Natural killer cell treated with Interleukin-12 subunit alpha and Interleukin-12 subunit beta and Interleukin-15 and Interleukin-18, amount 100 ng/mL, for 72 hours (primary cell): Measurements from ENCODE around the gene ANKRD29. TPM values are rescaled to one million over a fixed set of nuclear protein-coding genes. Genes with fewer than 3 reads are reported as not detected.
"Not testable (repeated sequence)": the region's sequence is repeated elsewhere in the genome, so short reads cannot be mapped to it uniquely, and the experiment has no call there.

Experiments
- ATAC-seq, 2 donors: fragments of 150-1000 bp; cut with Tn5 transposase in 1 of 2; sonication (Bioruptor Pico), chemical (Tn5 transposase) in 1 of 2; 2 replicates each; pipeline ENCODE4 v1.10.0; 2021
- DNase-seq: peaks from one replicate; pipeline ENCODE4 v3.0.0; 2022; ENCODE audit warnings: low spot score
- H3K27ac Mint-ChIP-seq, 2 donors: 1 replicate in 1 of 2; 2 replicates in 1 of 2; pipeline ENCODE4 v1.8.0; 2022; ENCODE audit warnings: mixed read lengths in 2 of 2, mild to moderate bottlenecking in 1 of 2, moderate library complexity in 1 of 2
- H3K27me3 Mint-ChIP-seq, 2 donors: 1 replicate in 1 of 2; 2 replicates in 1 of 2; pipeline ENCODE4 v1.8.0; 2022; ENCODE audit warnings: mixed read lengths in 2 of 2
- H3K36me3 Mint-ChIP-seq: one replicate; pipeline ENCODE4 v1.8.0; 2022; ENCODE audit warnings: mixed read lengths
- H3K4me1 Mint-ChIP-seq, 2 donors: 1 replicate in 1 of 2; 2 replicates in 1 of 2; pipeline ENCODE4 v1.8.0; 2022; ENCODE audit warnings: low read depth in 2 of 2, mixed read lengths in 2 of 2, mild to moderate bottlenecking in 1 of 2
- H3K4me3 Mint-ChIP-seq: one replicate; pipeline ENCODE4 v1.8.0; 2022; ENCODE audit warnings: mixed read lengths
- H3K9me3 Mint-ChIP-seq: 2 replicates; pipeline ENCODE4 v1.8.0; 2022; ENCODE audit warnings: mixed read lengths
- total RNA-seq, 2 donors: library from RNA; stranded (reverse); gene quantifications; one replicate each; pipeline ENCODE4 v1.2.3, GENCODE V29; 2022

Gene ANKRD29
- total RNA-seq, 2 donors from 2014 or later, result not detected

DNA sequence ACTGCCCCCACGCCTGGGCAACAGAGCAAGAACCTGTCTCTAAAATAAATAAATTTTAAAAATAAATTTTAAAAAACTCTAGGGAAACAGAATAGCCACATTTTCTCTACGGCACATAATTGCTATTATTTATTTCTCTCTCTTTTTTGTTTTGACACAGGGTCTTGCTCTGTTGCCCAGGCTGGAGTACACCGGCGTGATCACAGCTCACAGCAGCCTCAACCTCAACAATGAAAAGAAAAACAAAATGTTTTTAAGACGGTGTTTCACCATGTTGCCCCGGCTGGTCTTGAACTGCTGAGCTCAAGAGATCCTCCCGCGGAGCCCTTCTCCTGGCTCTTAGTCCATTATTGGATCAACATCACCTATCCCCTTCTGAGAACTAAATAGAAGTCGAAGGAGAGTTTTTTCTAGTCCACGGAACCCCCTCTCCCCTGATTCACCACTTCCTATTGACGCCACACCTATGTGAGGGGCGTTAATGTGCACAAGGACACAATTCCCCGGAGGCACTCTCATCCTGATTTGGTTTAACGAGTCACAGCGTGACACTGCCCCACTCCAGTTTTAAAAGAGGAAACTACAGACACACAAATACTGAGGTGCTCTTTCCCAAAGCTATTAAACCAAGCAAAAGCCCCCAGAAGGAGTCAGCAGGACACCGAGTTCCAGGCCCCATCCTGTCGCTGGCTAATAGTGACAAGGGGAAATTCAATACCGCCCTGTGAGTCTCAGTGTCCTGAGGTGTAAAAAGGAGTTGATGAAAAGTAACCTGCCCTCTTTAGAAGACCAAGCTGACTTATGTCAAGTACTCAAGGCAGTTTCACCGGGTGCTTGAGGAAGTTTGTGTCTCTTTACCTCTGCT lies 77.5 kb downstream of the ANKRD29 start:
- ATAC-seq (no peak), DNase-seq (peak; percentile 70)
- no peaks in the 10 kb centered on the region for H3K9me3 Mint-ChIP-seq
- H3K4me3 Mint-ChIP-seq, result peak overlapping the region; percentile 97
- no peaks in the 10 kb centered on the region for H3K27me3 Mint-ChIP-seq
- H3K27ac Mint-ChIP-seq, result peak overlapping the region; percentile 87 to 97
- H3K4me1 Mint-ChIP-seq, result peaks cover 39 to 50% of the 10 kb centered on the region in 2 donors
- peaks cover 5% of the 10 kb centered on the region for H3K36me3 Mint-ChIP-seq

DNA sequence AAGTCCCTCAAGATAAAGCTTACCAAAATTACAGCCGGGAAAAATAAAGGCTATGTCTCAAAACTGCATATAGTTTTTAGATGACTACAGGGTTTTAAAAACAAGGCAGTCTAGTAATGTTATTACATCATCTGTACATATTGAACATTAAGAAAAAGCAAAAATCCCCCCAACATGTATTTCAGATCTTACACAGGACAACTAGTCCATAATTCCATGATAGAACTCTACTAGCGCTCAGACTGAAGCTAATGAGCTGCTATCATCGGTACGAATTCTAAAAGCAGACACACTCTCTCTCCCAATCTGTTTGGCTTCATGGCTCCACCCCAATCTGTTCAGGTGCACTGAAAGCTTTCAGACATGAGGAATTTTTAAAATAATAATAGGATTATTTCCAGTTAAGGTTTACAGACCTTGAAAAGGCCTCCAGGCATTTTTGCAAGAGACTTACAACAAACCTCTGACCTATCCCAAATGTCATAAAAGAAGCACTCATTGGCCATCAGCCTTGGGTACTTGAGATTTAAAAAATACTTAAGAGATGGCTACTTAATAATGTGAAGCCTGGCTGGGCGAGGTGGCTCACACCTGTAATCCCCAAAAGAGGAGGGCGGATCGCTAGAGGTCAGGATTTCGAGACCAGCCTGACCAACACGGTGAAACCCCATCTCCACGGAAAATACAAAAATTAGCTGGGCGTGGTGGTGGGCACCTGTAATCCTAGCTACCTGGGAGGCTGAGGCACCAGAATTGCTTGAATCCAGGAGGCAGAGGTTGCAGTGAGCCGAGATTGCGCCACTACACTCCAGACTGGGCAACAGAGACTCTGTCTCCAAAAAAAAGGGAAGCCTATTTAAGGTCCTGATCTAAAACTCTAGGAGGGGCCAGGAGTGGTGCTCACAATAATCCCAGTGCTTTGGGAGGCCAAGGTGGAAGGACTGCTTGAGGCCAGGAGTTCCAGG lies 78.4 kb downstream of the ANKRD29 start:
- H3K4me1 Mint-ChIP-seq, result peaks cover 46 to 58% of the 10 kb centered on the region in 2 donors
- no peaks in the 10 kb centered on the region for H3K9me3 Mint-ChIP-seq
- H3K27me3 Mint-ChIP-seq, result no peaks in the 10 kb centered on the region
- H3K27ac Mint-ChIP-seq, result peak overlapping the region; percentile 87 to 97
- H3K36me3 Mint-ChIP-seq, result peaks cover 5% of the 10 kb centered on the region
- H3K4me3 Mint-ChIP-seq, result peak overlapping the region; percentile 97
- DNase-seq (no peak), ATAC-seq (no peak)

DNA sequence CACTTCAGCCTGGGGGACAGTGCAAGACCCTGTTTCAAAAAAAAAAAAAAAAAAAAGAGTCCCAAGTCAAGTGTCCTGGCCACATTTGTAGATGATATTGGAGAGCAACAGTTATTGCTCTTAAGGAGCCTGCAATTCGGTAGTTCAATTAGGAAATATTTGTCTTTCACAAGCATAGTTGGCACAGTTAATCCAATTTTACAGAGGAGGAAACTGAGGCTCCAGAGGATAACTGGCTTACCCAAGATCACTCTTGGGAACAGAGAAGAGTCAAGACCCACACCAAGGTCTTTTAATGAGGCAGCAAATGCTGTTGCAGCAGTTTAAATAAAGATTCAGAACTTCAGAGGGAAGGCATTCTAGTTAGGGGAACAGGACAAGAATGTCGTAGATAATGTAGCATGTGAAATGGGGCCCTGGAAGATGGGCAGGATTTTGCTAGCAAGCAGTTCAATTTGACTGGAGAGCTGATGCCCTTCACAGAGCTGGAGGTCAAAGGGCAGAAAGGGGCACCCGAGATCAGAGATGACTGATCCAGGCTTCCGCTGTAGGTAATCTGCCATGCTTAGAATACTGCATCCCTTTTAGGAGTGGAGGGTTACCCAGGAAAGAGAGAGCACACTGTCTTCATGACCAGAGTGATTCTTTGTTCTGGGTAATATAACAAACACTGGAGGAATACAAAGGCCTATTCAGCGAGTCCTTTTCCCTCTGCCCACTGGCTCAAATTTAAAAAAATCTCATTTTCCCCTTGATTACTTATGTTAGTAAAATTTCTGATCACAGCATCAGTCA lies 79.4 kb downstream of the ANKRD29 start:
- H3K36me3 Mint-ChIP-seq, result peaks cover 15% of the 10 kb centered on the region
- H3K27ac Mint-ChIP-seq, result peak overlapping the region; percentile 68 to 97
- H3K4me3 Mint-ChIP-seq, result peak overlapping the region; percentile 97
- no peaks in the 10 kb centered on the region for H3K27me3 Mint-ChIP-seq
- ATAC-seq (no peak), DNase-seq (no peak)
- H3K9me3 Mint-ChIP-seq, result no peaks in the 10 kb centered on the region
- H3K4me1 Mint-ChIP-seq, result peaks cover 56 to 68% of the 10 kb centered on the region in 2 donors

DNA sequence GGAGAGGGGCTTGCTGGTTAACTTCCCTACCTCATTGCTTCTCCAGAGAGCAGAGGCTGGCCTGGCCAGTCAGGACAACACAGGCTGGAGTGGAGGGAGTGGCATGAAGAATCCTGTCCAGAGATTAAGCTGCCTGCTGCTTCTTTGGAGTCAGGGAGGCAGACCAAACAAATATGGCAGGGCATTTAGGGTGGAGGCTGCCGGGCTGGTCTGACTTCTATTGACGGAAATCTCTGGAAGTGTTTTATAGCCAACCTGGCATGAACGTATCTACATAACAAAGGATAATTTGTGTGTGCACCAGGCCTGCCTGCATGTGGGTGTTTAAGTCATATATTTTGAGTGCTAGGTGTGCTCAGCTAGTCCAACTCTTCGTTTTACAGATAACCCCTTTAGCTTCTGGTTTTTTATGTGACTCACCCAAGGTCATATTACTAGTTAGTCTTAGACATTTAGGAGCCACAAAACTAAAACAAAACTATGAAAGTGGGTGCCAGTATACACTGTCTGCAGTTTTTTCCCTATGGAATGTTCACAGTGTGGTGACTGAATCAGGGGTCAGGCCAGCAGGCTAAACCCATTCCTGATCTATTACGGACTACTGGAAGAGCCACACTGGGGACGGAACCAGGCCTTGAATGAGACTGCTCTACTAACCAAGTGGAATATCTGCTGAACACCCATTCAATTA lies 81.9 kb downstream of the ANKRD29 start:
- Mint-ChIP-seq H3K36me3 (peaks cover 21% of the 10 kb centered on the region), H3K27ac (peak overlapping the region; percentile 69 to 72), H3K4me1 (peaks cover 58 to 69% of the 10 kb centered on the region in 2 donors), H3K27me3 (no peaks in the 10 kb centered on the region), H3K9me3 (no peaks in the 10 kb centered on the region), H3K4me3 (peak overlapping the region; percentile 47)
- no peak for DNase-seq
- ATAC-seq, result no peak

DNA sequence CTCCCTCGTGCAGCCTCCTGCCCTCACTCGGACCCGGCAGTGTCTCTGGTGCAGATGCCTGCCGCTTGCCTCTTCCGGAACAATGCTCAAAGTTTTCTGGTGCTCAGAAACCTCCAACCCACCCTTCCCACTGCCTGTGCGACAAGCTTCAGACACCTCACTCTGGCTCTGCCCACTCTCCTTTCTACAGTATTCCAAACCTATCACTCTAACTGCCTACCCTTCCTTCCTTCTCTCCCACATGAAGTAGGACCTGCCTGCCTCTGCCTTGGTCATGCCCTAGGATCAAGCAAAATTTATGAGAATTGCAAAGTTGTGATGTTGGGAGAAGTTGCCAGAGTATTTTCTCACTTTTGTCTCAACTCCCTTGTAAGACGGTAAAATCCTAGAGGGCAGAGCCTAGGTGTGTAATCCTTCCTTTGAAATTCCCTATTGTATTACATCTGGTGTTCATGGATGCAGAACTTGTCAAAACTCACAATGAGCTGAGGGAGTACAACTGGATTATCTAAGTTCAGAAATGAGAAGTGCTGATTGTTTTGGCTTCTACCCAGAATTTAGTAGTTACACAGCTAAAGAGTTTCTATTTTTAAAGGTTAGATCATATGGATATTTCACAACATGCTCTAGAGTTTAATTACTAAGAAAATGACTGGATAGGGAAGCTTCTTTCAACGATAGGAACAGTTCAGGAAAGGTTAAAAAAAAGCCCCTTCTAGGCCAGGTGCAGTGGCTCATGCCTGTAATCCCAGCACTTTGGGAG lies 83.6 kb downstream of the ANKRD29 start:
- peak overlapping the region; percentile 67 to 69 for H3K27ac Mint-ChIP-seq
- H3K27me3 Mint-ChIP-seq, result no peaks in the 10 kb centered on the region
- no peaks in the 10 kb centered on the region for H3K9me3 Mint-ChIP-seq
- H3K4me3 Mint-ChIP-seq, result peak overlapping the region; percentile 52
- H3K36me3 Mint-ChIP-seq, result peaks cover 15% of the 10 kb centered on the region
- H3K4me1 Mint-ChIP-seq, result peaks cover 65 to 72% of the 10 kb centered on the region in 2 donors
- DNase-seq (no peak), ATAC-seq (no peak)

DNA sequence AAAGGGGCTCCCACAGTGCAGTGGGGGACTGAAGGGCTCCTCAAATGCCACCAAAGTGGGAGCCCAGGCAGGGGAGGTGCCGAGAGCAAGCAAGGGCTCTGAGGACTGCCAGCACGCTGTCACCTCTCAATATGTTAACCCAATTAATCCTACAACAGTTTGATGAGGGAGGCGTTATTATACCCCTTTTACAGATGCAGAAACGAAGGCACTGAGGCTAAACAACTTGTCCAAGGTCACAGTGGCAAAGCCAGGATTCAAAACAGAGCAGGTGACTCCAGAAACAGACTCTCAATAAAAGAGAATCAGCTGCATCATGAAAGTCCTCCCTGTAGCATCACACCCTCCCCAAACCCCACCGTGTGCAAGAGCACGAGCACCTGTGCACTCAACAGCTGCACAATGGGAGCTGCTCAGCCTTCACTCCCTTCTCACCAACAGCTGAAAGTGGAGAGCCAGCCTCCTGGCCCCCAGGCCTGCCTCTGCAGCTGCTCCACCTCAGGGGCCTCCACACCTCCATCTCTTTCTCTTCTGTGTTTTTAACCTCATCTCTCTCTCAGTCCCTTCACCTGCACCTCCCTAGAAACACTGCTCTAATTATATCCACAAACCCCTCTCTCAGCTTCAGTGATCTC lies 84.5 kb downstream of the ANKRD29 start:
- Mint-ChIP-seq H3K27ac (peak overlapping the region; percentile 67 to 69), H3K4me1 (peaks cover 66 to 73% of the 10 kb centered on the region in 2 donors), H3K36me3 (peaks cover 15% of the 10 kb centered on the region), H3K9me3 (no peaks in the 10 kb centered on the region), H3K4me3 (peak overlapping the region; percentile 52), H3K27me3 (no peaks in the 10 kb centered on the region)
- no peak for DNase-seq
- no peak for ATAC-seq

DNA sequence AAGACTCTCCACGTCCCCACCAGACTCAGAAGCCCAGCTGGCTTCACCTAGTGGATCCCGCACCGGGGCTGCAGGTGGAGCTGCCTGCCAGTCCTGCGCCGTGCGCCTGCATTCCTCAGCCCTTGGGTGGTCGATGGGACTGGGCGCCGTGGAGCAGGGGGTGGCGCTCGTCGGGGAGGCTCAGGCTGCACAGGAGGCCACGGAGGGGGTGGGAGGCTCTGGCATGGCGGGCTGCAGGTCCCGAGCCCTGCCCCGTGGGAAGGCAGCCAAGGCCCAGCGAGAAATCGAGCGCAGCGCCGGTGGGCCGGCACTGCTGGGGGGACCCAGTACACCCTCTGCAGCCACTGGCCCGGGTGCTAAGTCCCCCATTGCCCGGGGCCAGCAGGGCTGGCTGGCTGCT lies 85.2 kb downstream of the ANKRD29 start:
- H3K9me3 Mint-ChIP-seq, H3K27ac Mint-ChIP-seq, H3K27me3 Mint-ChIP-seq, H3K4me3 Mint-ChIP-seq, ATAC-seq, DNase-seq: not testable (repeated sequence)
- H3K4me1 Mint-ChIP-seq, result peaks cover 65 to 72% of the 10 kb centered on the region in 2 donors
- peaks cover 15% of the 10 kb centered on the region for H3K36me3 Mint-ChIP-seq

DNA sequence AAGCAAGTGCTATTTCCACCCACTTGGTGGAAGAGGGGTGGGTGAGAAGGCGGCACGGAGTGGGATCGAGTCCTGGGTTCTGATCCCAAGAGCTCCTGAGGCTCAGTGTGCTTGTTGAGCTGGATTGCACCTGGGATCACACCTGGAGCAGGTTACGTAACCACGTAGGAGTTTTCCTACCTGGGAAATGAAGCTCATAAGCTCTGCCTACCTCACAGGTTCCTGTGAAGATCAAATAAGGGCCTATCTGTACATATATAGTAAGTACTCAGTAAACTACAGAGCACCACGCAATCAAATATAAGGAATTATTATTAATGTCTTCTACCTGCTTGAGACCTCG lies 87.4 kb downstream of the ANKRD29 start:
- Mint-ChIP-seq H3K4me1 (peaks cover 64 to 69% of the 10 kb centered on the region in 2 donors), H3K27ac (peak overlapping the region; percentile 95 to 99), H3K36me3 (peaks cover 15% of the 10 kb centered on the region), H3K27me3 (no peaks in the 10 kb centered on the region), H3K9me3 (no peaks in the 10 kb centered on the region), H3K4me3 (peak overlapping the region; percentile 85)
- ATAC-seq (no peak), DNase-seq (no peak)

DNA sequence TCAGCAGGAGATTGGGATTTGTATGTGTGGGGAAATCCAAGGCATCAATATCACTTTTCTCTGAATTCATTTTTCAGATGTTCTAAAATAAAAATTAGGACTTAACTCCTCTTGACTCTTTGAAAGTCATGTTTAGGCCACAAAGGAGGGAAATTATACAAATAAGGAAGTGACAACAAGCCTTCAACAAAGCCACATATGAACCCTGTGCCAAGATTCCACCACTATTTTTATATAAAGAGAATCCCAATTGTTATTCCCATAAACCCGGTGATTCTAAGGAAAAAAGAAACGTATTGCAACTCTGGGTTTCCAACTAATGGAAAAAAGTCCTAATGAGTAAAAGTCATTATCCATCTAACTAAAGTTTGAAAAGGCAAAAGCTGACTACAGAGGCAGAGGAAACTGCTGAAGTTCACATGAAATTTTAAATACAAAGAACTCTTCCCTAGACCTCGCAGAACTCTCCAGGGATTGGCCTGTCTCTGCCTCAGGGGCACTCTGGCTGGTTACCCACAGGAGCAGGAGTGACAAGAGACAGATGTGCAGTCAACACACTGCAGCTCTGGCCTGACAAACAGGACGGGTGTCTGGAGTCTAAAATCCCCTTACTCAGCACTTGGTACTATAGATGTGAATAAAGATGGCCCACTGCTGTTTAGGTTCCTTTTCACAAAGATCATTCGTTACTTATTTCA lies 88.0 kb downstream of the ANKRD29 start:
- peaks cover 15% of the 10 kb centered on the region for H3K36me3 Mint-ChIP-seq

DNA sequence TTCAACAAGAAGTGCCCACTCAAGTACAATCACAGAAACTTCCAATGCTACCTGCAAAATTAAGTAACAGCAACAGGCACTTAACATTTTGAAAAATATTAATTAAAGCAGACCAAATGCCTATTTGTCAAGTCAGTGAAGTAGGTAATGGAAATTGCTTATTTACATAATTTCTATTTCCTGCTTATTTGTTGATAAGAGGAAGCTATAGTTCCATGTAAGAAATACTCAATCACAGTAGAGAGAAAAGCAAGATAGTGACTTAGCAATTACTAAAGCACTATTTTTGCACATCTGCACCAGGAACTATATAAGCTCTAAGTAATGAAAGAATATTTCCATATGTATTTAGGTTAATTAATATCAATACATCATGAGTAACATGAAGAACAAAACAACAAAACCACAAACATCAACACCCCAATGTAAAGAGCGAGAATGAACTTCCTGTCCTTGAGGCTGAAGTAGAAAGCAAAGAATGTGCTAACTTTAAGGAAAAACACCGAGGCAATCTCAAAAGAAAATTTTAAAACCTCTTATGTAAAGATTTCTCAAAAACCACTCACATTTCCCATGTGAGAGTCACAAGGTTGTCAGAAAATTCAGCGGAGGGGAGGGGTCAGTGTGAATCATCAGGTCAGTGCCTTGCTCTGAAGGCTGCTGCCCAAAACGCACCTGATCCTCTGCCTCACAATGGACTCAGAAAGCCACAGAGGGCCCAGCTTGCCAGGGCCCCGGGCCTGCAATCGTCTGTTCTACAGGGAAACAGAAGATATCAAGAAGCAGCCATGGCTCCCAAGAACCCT lies 88.9 kb downstream of the ANKRD29 start:
- Mint-ChIP-seq H3K27me3 (no peaks in the 10 kb centered on the region), H3K27ac (peak overlapping the region; percentile 95 to 99), H3K4me3 (peak overlapping the region; percentile 85), H3K4me1 (peaks cover 61 to 64% of the 10 kb centered on the region in 2 donors), H3K9me3 (no peaks in the 10 kb centered on the region), H3K36me3 (peaks cover 14% of the 10 kb centered on the region)
- ATAC-seq, result peak; percentile 83 to 91
- peak; percentile 82 for DNase-seq

More for the DNA sequence above, 88.0 kb downstream of the ANKRD29 start:
- Mint-ChIP-seq H3K4me3 (peak overlapping the region; percentile 85), H3K27me3 (no peaks in the 10 kb centered on the region), H3K27ac (peak overlapping the region; percentile 95 to 99), H3K4me1 (peaks cover 61 to 69% of the 10 kb centered on the region in 2 donors), H3K9me3 (no peaks in the 10 kb centered on the region)
- ATAC-seq, result no peak
- DNase-seq, result no peak

DNA sequence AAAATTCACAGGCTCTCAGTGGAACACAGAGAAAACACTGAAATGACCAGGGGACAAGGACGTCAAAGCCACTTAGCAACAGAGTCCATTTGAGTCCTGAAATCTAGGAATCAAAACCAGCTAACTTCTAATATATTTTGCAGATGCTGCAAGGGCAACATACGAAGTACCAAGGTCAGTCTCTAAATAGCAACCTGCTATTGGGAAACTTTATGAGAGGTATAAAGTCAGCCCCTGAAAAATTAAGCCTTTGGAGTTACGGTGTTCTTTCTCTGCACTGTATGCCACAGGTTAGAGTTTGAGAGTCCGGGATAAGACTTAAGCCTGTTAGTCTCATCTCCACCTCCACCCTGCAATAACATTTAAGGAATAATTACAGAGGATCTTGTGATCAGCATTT lies 89.7 kb downstream of the ANKRD29 start:
- DNase-seq (no peak), ATAC-seq (no peak)
- Mint-ChIP-seq H3K4me3 (peak overlapping the region; percentile 85), H3K27ac (peak overlapping the region; percentile 95 to 99), H3K4me1 (peaks cover 62 to 63% of the 10 kb centered on the region in 2 donors), H3K27me3 (no peaks in the 10 kb centered on the region), H3K9me3 (no peaks in the 10 kb centered on the region), H3K36me3 (peaks cover 16% of the 10 kb centered on the region)
